ENCODE results near the gene ADAMTS5.

ADAMTS5 gene

DNA sequence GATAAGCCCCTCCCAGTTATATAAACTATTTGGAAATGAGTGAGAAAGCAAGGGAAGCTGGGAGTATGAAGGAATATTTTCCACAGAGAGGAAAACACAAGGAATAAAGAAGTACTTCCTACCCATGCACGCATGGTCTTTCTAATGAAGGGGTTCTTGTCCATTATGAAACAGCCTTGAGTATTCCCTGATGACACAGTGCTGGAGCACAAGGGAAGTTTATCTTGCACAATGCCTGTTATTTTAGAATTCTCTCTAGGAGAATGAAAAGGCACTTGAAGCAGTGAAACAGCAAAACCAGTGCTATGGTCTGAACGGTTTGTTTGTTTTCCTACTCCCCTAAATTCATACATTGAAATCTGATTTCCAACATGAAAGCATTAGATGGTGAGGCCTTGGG, 83.1 kb downstream of the ADAMTS5 start:
- DNase-seq = no peak

GRCh38 chr21:26881504-26882228, 85.2 kb downstream of the ADAMTS5 start:
- DNase-seq = no peak

DNA sequence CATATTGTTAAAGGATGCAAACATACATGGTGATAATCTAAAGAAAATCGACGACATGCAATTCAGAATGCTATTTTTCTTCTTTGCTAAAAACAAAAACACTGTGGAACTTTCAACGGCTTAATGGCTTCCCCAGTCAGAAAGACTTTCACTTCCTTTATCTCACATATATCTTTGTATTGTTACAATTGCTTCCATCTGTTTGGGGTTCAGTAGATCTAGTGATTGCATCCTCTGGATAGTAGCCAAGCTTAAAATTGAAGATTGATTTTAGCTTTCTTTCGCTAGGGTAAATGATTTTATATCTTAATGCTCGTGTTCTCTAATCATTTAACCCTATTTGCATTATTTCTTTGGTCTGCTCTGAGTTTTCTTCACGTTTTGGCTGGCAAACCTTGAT, 89.9 kb downstream of the ADAMTS5 start:
- DNase-seq = no peak

DNA sequence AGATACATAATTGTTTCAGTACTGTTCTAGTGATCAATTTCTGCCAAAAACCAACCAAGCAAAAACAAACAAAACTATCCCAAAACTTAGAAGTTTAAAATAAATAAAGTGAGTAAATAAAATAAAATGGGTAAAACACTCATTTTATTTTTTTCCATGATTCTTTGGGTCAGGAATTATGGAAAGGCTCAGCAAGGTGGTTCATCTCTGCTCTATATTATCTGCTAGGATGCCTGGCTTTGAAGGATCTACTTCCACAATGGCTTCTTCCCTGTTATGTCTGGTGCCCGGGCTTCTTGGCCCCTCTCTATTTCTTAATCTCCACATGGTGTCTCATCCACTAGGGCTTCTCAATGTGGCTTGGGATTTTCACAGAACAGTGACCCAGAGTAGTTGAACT, 92.5 kb downstream of the ADAMTS5 start:
- no peak for DNase-seq

All from GDM1 (cell line).